ENCODE measurements around the gene SLC25A21.
A peak's percentile ranks its signal among the peaks of the same experiment; 100 is the strongest.
"Not testable (repeated sequence)": the region's sequence is repeated elsewhere in the genome, so short reads cannot be mapped to it uniquely, and the experiment has no call there.

SLC25A21 gene

GRCh38 chr14:37172024-37172869 is at the start of gene SLC25A21:
Gene SLC25A21, minus strand, starts transcription at chr14:37172606.
- no peak for DNase-seq

DNA sequence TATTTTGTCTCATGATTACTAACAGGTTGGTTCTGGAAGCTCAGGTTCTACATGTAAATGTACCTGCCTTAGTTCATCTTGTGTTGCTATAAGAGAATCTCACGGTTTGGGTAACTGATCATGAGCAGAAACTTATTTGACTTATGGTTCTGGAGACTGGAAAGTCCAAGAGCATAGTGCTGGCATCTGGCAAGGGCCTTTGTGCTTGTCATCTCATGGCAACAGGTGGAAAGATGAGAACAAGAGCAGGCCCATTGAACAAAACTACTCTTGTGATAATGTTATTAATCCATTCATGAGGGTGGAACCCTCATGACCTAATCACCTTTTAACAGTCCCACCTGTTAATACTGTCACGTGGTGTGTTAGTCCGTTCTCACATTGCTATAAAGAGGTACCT is 48.7 kb upstream of the SLC25A21 start:
- DNase-seq = no peak

DNA sequence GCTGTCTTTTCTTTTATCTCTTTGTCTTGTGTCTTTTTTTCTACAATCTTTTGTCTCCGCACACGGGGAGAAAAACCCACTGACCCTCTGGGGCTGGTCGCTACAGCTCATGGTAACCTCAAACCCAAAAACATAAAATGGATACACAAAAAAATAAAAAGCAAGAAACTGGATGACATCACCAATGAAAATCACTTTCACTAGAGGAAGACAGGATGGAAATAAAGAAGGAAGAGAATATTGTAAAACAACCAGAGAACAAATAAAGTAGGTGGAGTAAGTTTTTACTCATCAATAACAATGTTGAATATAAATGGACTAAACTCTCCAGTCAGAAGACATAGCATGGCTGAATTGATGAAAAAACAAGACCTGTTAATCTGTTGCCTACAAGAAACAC is 42.9 kb upstream of the SLC25A21 start:
- no peak for DNase-seq

GRCh38 chr14:37213016-37213415 is 40.6 kb upstream of the SLC25A21 start:
- DNase-seq = no peak

GRCh38 chr14:37210448-37210847 is 38.0 kb upstream of the SLC25A21 start:
- DNase-seq = no peak

GRCh38 chr14:37209617-37210016 is 37.2 kb upstream of the SLC25A21 start:
- DNase-seq = not testable (repeated sequence)

- DNase-seq = not testable (repeated sequence)
Measured at GRCh38 chr14:37205623-37206605, 33.5 kb upstream of the SLC25A21 start.

DNA sequence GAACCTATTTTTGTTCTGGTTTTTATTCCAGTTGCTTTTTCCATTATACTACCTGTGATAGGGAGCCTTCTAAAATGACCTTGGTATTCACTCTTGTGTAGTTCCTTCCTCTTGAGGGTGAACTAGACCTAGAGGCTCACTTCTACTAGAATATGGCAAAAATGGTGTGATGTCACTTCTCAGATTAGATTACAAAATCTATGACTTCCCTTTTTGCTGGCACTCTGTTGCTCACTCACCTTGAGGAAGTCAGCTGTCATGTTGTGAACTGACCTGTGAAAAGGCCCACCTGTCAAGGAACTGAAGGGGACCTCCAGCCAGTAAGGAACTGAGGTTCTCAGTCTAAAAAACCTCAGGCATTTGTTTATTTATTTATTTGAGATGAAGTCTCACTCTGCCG is 31.0 kb upstream of the SLC25A21 start:
- DNase-seq = no peak

DNA sequence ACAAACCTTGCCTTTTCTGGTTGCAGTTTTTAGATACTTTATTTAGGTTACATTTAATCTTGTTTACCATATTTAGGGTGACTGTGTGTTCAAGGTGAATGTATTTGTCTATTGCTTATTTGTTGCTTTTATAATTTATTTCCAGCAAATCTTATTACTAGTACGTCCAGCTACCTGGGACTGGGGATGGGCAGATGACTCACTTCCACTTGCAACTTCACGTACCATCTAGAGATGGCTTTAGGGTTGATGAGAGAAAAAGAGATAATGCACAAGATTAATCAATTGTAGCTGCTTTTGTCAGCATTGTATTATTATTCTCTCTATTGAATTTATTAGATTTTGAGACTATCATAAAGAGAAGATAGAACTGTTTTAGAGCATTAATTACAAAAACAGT is 30.4 kb upstream of the SLC25A21 start:
- DNase-seq = no peak

GRCh38 chr14:37202265-37202664 is 29.9 kb upstream of the SLC25A21 start:
- DNase-seq = no peak

- DNase-seq = no peak
Measured at GRCh38 chr14:37201724-37202123, 29.3 kb upstream of the SLC25A21 start.

DNA sequence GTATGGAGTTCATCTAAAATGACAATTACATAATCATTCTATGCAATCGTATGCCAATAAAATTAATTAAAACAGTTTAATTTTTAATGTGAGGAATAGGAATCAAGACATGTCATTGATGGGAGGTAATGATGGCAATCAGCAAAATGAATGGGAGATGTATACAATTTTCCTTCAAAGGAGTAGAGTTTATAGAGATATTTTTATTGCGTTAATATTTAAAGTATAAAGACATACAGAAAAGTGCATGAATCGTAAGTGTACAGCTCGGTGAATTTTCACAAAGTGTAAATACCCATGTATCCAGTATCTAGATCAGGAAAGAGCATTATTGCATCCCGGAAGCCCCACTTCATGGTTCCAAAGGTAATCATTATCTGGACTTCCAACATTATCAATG is 26.5 kb upstream of the SLC25A21 start:
- DNase-seq = no peak

GRCh38 chr14:37198273-37198598 is 25.8 kb upstream of the SLC25A21 start:
- no peak for DNase-seq

GRCh38 chr14:37197421-37198272 is 25.2 kb upstream of the SLC25A21 start, which contains the start of gene MIPOL1:
Gene MIPOL1, plus strand, starts transcription at chr14:37197937. Its CDS starts 49,952 bp downstream, at chr14:37247889.
- DNase-seq = peak; percentile 56

DNA sequence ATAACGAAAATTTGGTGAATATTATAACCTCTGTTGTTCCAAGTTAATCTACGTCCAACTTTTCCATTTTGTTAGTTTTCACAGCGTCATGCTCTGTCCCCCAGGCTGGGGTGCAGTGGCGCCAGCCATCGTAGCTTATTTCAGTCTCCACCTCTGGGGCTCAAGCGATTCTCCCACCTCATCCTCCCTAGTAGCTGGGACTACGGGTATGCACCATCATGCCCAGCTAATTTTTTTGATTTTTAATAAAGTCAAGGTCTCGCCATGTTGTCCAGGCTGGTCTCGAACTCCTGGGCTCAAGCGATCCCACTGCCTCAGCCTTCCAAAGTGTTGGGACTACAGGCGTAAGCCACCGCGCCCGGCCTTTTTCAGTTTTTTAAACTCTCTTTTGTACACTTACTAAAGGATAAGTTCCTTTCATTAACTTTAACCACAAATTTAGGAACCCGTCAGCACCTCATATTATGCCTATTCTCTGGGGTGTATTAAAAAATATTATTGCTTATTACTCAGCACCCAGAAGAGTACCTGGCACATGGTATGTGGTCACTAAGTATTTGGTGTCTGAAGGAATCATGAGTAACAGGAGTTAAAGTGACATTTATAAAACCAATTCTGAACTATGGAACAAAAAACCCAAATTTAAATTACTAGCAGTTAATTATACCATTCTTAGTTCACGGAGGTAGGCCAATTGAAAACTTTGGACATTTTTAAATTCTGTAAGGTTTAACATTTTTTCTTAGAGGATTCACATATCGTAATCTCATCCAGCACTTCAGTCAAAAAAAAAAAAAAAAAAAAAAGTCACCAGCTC is 24.4 kb upstream of the SLC25A21 start:
- DNase-seq = no peak

GRCh38 chr14:37195327-37195726 is 22.9 kb upstream of the SLC25A21 start:
- DNase-seq = no peak

DNA sequence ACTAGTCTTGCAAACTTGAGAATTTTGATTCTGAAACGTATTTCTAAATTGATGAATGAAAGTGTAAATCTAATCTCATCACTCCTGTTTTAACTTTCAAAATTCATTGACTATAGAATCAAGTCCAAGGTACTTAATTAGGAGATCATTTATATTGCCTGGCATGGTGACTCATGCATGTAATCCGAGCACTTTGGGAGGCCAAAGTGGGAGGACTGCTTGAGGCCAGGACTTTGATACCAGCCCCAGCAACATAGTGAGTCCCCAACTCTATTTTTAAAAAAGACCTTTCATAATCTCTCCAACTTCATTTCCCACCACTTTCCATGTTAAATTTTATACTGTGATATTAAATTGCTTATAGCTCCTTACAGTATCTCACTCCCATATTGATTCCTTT is 22.3 kb upstream of the SLC25A21 start:
- no peak for DNase-seq

DNA sequence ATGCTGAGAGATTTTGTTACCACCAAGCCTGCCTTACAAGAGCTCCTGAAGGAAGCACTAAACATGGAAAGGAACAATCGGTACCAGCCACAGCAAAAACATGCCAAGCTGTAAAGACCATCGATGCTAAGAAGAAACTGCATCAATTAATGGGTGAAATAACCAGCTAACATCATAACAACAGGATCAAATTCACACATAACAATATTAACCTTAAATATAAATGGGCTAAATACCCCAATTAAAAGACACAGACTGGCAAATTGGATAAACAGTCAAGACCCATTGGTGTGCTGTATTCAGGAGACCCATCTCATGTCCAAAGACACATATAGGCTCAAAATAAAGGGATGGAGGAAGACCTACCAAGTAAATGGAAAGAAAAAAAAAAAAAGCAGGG is 17.3 kb upstream of the SLC25A21 start:
- not testable (repeated sequence) for DNase-seq

DNA sequence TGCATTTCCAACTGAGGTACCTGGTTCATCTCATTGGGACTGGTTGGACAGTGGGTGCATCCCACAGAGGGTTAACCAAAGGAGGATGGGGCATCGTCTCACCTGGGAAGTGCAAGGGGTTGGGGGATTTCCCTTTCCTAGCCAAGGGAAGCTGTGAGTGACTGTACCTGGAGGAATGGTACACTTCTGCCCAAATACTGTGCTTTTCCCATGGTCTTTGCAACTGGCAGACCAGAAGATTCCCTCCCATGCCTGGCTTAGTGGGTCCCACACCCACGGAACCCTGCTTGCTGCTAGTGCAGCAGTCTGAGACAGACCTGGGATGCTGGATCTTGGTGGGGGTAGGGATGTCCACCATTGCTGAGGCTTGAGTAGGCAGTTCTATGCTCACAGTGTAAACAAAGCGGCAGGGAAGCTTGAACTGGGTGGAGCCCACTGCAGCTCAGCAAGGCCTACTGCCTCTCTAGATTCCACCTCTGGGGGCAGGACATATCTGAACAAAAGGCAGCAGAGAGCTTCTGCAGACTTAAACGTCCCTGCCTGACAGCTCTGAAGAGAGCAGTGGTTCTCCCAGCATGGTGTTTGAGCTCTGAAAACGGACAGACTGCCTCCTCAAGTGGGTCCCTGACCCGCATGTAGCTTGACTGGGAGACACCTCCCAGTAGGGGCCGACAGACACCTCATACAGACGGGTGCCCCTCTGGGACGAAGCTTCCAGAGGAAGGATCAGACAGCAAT is 15.6 kb upstream of the SLC25A21 start:
- not testable (repeated sequence) for DNase-seq

DNA sequence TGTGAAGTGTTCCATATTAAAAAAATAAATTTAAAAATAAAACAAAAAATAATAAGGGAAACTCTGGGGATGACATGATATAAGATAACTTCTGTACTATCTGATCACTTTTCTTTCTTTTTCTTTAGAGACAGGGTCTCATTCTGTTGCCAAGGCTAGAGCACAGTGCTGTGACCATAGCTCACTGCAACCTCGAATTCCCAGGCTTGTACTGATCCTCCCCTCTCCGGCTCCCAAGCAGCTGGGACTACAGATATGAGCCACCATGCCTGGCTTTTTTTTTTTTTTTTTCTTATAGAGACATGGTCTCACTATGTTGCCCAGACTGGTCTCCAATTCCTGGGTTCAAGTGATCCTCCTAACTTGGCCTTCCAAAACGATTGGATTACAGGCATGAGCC is 14.9 kb upstream of the SLC25A21 start:
- DNase-seq = no peak

DNA sequence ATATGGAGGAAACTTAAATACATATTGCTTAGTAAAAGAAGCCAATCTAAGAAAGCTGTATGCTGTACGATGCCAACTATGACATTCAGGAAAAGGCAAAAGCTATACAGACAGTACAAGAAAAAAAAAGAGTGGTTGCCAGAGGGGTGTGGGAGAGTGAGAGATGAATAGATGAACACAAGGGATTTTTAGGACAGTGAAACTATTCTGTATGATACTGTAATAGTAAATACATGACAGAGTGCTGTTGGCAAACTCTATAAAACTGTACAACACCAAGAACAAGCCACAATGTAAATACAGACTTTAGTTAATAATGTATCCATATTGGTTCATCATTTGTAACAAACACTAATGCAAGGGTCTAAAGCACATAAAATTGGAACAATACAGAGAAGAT is 14.5 kb upstream of the SLC25A21 start:
- no peak for DNase-seq

All from activated CD8-positive, alpha-beta memory T cell treated with anti-CD3 and anti-CD28 coated beads for 24 hours (primary cell).